Endothelial cell of umbilical vein (primary cell): ENCODE results near the gene PRR15.

Experiments
- EZH2 ChIP-seq: IDR thresholded peaks from 2 replicates; pipeline ENCODE4 v1.6.1; 2012; ENCODE audit warnings: borderline replicate concordance, low read depth, mild to moderate bottlenecking, moderate library complexity, low read length, inconsistent platforms; ENCODE audit not compliant: severe bottlenecking
- POLR2AphosphoS5 ChIP-seq: IDR thresholded peaks from 2 replicates; pipeline ENCODE4 v1.6.1; 2012; ENCODE audit warnings: low read depth, mild to moderate bottlenecking, control low read depth, low read length, moderate library complexity; ENCODE audit not compliant: insufficient read depth
- TF ChIP-seq, protein P1 (sequence below), 2 donors: IDR thresholded peaks; 1 replicate in 1 of 2; 2 replicates in 1 of 2; pipeline ENCODE4 v1.5.1; 2011; ENCODE audit warnings: low read length in 2 of 2, mild to moderate bottlenecking in 2 of 2, moderate library complexity in 2 of 2, control low read depth in 1 of 2, inconsistent platforms in 1 of 2, low read depth in 1 of 2; ENCODE audit not compliant: insufficient read depth in 1 of 2; ENCODE audit errors: extremely low read depth in 1 of 2
- TF ChIP-seq, protein P2 (sequence below): IDR thresholded peaks from 2 replicates; pipeline ENCODE4 v1.6.1; 2011; ENCODE audit not compliant: insufficient read depth, insufficient read length

DNA sequence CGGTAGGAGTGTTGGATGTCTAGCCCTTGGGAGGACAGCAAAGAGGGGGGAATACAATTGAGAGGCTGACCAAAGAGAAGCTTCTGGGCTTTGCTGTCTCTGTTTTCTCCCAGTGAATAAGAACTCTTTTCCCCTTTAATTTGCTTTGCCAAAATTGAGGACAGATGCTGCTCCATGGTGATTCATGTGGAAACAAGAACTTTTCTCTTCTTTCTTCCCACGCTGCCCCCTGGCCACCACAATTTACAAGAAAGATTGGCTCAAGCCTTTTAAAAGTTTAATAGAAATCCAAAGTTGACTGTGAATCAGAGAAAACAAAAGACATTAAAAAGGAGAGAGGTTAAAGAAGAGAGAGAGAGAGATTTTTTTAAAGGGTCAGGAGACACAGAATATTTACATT lies 49.0 kb downstream of the PRR15 start:
- TF ChIP-seq, protein P1, sequence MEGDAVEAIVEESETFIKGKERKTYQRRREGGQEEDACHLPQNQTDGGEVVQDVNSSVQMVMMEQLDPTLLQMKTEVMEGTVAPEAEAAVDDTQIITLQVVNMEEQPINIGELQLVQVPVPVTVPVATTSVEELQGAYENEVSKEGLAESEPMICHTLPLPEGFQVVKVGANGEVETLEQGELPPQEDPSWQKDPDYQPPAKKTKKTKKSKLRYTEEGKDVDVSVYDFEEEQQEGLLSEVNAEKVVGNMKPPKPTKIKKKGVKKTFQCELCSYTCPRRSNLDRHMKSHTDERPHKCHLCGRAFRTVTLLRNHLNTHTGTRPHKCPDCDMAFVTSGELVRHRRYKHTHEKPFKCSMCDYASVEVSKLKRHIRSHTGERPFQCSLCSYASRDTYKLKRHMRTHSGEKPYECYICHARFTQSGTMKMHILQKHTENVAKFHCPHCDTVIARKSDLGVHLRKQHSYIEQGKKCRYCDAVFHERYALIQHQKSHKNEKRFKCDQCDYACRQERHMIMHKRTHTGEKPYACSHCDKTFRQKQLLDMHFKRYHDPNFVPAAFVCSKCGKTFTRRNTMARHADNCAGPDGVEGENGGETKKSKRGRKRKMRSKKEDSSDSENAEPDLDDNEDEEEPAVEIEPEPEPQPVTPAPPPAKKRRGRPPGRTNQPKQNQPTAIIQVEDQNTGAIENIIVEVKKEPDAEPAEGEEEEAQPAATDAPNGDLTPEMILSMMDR (IDR thresholded peaks at IDR 0.05; ENCODE audit: extremely low read depth in 1 of 2, insufficient read depth in 1 of 2, low read depth in 1 of 2, low read length in 2 of 2), result no peak
- TF ChIP-seq, protein P2, sequence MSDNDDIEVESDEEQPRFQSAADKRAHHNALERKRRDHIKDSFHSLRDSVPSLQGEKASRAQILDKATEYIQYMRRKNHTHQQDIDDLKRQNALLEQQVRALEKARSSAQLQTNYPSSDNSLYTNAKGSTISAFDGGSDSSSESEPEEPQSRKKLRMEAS, result no peak
- no peak for TF ChIP-seq EZH2
- no peak for TF ChIP-seq POLR2AphosphoS5
